Nephron (organoid): ENCODE data around the gene SGF29.

Experiments used
- H3K27ac Mint-ChIP-seq, 3 experiments: 2 replicates each; pipeline ENCODE4 v1.8.0; 2020; ENCODE audit warnings: mixed read lengths in 3 of 3, mild to moderate bottlenecking in 2 of 3, moderate library complexity in 1 of 3
- H3K27me3 Mint-ChIP-seq: 2 replicates; pipeline ENCODE4 v1.8.0; 2021; ENCODE audit warnings: low read depth, mild to moderate bottlenecking, moderate library complexity, mixed read lengths
- H3K36me3 Mint-ChIP-seq: 2 replicates; pipeline ENCODE4 v1.8.0; 2020; ENCODE audit warnings: low read depth, mixed read lengths
- H3K4me1 Mint-ChIP-seq: 2 replicates; pipeline ENCODE4 v1.8.0; 2020; ENCODE audit warnings: mixed read lengths
- H3K4me3 Mint-ChIP-seq, 3 experiments: 2 replicates each; pipeline ENCODE4 v1.8.0; 2020; ENCODE audit warnings: mild to moderate bottlenecking in 3 of 3, mixed read lengths in 3 of 3, moderate library complexity in 2 of 3
- H3K9me3 Mint-ChIP-seq: 2 replicates; pipeline ENCODE4 v1.8.0; 2020; ENCODE audit warnings: mixed read lengths
- CTCF ChIP-seq, 3 experiments: fragments of 200-600 bp; sonication (generic); IDR thresholded peaks; one replicate each; pipeline ENCODE4 v1.5.0; 2021; ENCODE audit warnings: antibody characterized with exemption in 3 of 3; ENCODE audit not compliant: unreplicated experiment in 3 of 3

SGF29 gene

GRCh38 chr16:28513484-28514181, 40.1 kb upstream of the SGF29 start:
- H3K36me3 Mint-ChIP-seq, result no peaks in the 10 kb centered on the region
- no peaks in the 10 kb centered on the region for H3K4me1 Mint-ChIP-seq
- TF ChIP-seq CTCF (IDR thresholded peaks at IDR 0.05; ENCODE audit: unreplicated experiment in 3 of 3), result no peak
- no peak overlapping the region for H3K4me3 Mint-ChIP-seq
- no peaks in the 10 kb centered on the region for H3K27me3 Mint-ChIP-seq
- H3K27ac Mint-ChIP-seq, result no peak overlapping the region
- H3K9me3 Mint-ChIP-seq, result no peaks in the 10 kb centered on the region

- no peaks in the 10 kb centered on the region for H3K4me1 Mint-ChIP-seq
- no peaks in the 10 kb centered on the region for H3K36me3 Mint-ChIP-seq
- H3K27me3 Mint-ChIP-seq, result no peaks in the 10 kb centered on the region
- TF ChIP-seq CTCF (IDR thresholded peaks at IDR 0.05; ENCODE audit: unreplicated experiment in 3 of 3), result no peak
- no peak overlapping the region for H3K27ac Mint-ChIP-seq
- no peak overlapping the region for H3K4me3 Mint-ChIP-seq
- no peaks in the 10 kb centered on the region for H3K9me3 Mint-ChIP-seq
These were observed 39.5 kb upstream of the SGF29 start for GRCh38 chr16:28514246-28514645.

GRCh38 chr16:28520672-28521071, 33.0 kb upstream of the SGF29 start:
- peaks cover 3% of the 10 kb centered on the region for H3K9me3 Mint-ChIP-seq
- no peak for TF ChIP-seq CTCF (IDR thresholded peaks at IDR 0.05; ENCODE audit: unreplicated experiment in 3 of 3)
- no peak overlapping the region for H3K27ac Mint-ChIP-seq
- no peaks in the 10 kb centered on the region for H3K36me3 Mint-ChIP-seq
- peaks cover 3% of the 10 kb centered on the region for H3K27me3 Mint-ChIP-seq
- H3K4me3 Mint-ChIP-seq, result no peak overlapping the region
- no peaks in the 10 kb centered on the region for H3K4me1 Mint-ChIP-seq

- Mint-ChIP-seq H3K36me3 (no peaks in the 10 kb centered on the region), H3K4me1 (no peaks in the 10 kb centered on the region), H3K27ac (no peak overlapping the region), H3K27me3 (peaks cover 3% of the 10 kb centered on the region), H3K9me3 (peaks cover 3% of the 10 kb centered on the region), H3K4me3 (no peak overlapping the region)
- TF ChIP-seq CTCF (IDR thresholded peaks at IDR 0.05; ENCODE audit: unreplicated experiment in 3 of 3), result no peak
These were observed 32.3 kb upstream of the SGF29 start for GRCh38 chr16:28521436-28521835.

GRCh38 chr16:28522792-28523191, 30.9 kb upstream of the SGF29 start:
- Mint-ChIP-seq H3K4me1 (no peaks in the 10 kb centered on the region), H3K9me3 (peaks cover 3% of the 10 kb centered on the region), H3K27ac (no peak overlapping the region), H3K36me3 (no peaks in the 10 kb centered on the region), H3K4me3 (no peak overlapping the region), H3K27me3 (peaks cover 3% of the 10 kb centered on the region)
- no peak for TF ChIP-seq CTCF (IDR thresholded peaks at IDR 0.05; ENCODE audit: unreplicated experiment in 3 of 3)

GRCh38 chr16:28524681-28525171, 29.0 kb upstream of the SGF29 start:
- H3K27me3 Mint-ChIP-seq, result peaks cover 3% of the 10 kb centered on the region
- H3K27ac Mint-ChIP-seq, result no peak overlapping the region
- no peaks in the 10 kb centered on the region for H3K36me3 Mint-ChIP-seq
- TF ChIP-seq CTCF (IDR thresholded peaks at IDR 0.05; ENCODE audit: unreplicated experiment in 3 of 3), result no peak
- no peak overlapping the region for H3K4me3 Mint-ChIP-seq
- H3K9me3 Mint-ChIP-seq, result peaks cover 3% of the 10 kb centered on the region
- no peaks in the 10 kb centered on the region for H3K4me1 Mint-ChIP-seq
